Hepatocyte (in vitro differentiated cells): ENCODE results near the gene BSN. TPM values are rescaled to one million over a fixed set of nuclear protein-coding genes. Genes with fewer than 3 reads are reported as not detected.

Experiments
- DNase-seq: peaks from one replicate; pipeline ENCODE4 v3.0.0-alpha.2; 2016; ENCODE audit warnings: low spot score
- H2AFZ ChIP-seq: fragments of 200-600 bp; sonication (generic); 2 replicates; pipeline ENCODE4 v1.6.0; 2016; ENCODE audit warnings: antibody characterized with exemption, mild to moderate bottlenecking
- H3K27ac ChIP-seq: fragments of 200-600 bp; sonication (generic); 2 replicates; pipeline ENCODE4 v1.5.1; 2016; ENCODE audit warnings: mild to moderate bottlenecking
- H3K27me3 ChIP-seq: fragments of 200-600 bp; sonication (generic); 2 replicates; pipeline ENCODE4 v1.6.1; 2016
- H3K36me3 ChIP-seq: fragments of 200-600 bp; sonication (generic); replicated peaks from 2 replicates; pipeline ENCODE4 v1.5.1; 2016; ENCODE audit warnings: low read depth; ENCODE audit not compliant: insufficient read depth
- H3K4me1 ChIP-seq: fragments of 200-600 bp; sonication (generic); 2 replicates; pipeline ENCODE4 v1.5.1; 2016; ENCODE audit warnings: mild to moderate bottlenecking, moderate library complexity; ENCODE audit not compliant: insufficient read depth
- H3K4me2 ChIP-seq: fragments of 200-600 bp; sonication (generic); 2 replicates; pipeline ENCODE4 v1.6.0; 2016
- H3K4me3 ChIP-seq: fragments of 200-600 bp; sonication (generic); 2 replicates; pipeline ENCODE4 v1.5.1; 2016; ENCODE audit warnings: mild to moderate bottlenecking
- H3K79me2 ChIP-seq: fragments of 200-600 bp; sonication (generic); 2 replicates; pipeline ENCODE4 v1.6.0; 2017; ENCODE audit warnings: mild to moderate bottlenecking
- H3K9me2 ChIP-seq: fragments of 200-600 bp; sonication (generic); replicated peaks from 2 replicates; pipeline ENCODE4 v1.6.0; 2017; ENCODE audit warnings: mild to moderate bottlenecking; ENCODE audit not compliant: insufficient read depth
- H3K9me3 ChIP-seq: fragments of 200-600 bp; sonication (generic); 2 replicates; pipeline ENCODE4 v1.5.1; 2016; ENCODE audit warnings: low read depth, mild to moderate bottlenecking
- H4K20me1 ChIP-seq: fragments of 200-600 bp; sonication (generic); 2 replicates; pipeline ENCODE4 v1.6.0; 2016; ENCODE audit warnings: mild to moderate bottlenecking; ENCODE audit not compliant: insufficient read depth, poor library complexity, severe bottlenecking
- EZH2 ChIP-seq: fragments of 200-600 bp; sonication (generic); IDR thresholded peaks from 2 replicates; pipeline ENCODE4 v1.6.1; 2016; ENCODE audit warnings: antibody characterized with exemption, mild to moderate bottlenecking, borderline replicate concordance
- EZH2phosphoT487 ChIP-seq: fragments of 200-600 bp; sonication (generic); IDR thresholded peaks from one replicate; pipeline ENCODE4 v1.6.1; 2018; ENCODE audit warnings: antibody characterized with exemption, mild to moderate bottlenecking, low read depth, moderate library complexity; ENCODE audit not compliant: unreplicated experiment, severe bottlenecking
- WGBS: methylation state at CpG from one replicate; pipeline ENCODE4 v1.1.6; 2016; ENCODE audit warnings: low lambda C conversion rate; ENCODE audit errors: missing lambda C conversion rate; 5-methylcytosine and 5-hydroxymethylcytosine counted together
- polyA plus RNA-seq: library from polyadenylated mRNA; unstranded; fragments of >200 nt; fragmentation: Nextera tagmentation; extraction: Ambion mirVana; gene quantifications from 2 replicates; pipeline ENCODE4 v1.2.1, GENCODE V29; 2016
- total RNA-seq: library from RNA; depleted of rRNA; stranded (reverse); fragments of >200 nt; gene quantifications from 2 replicates; pipeline ENCODE4 v1.2.3, GENCODE V29; 2014
- TF ChIP-seq, protein P1 (sequence below): fragments of 200-600 bp; sonication (generic); IDR thresholded peaks from 2 replicates; pipeline ENCODE4 v1.5.1; 2016; ENCODE audit warnings: antibody characterized with exemption, mild to moderate bottlenecking; ENCODE audit not compliant: poor library complexity

Gene BSN
- total and polyA plus RNA-seq, 2 experiments from 2014 or later, result 0.37 to 0.44 TPM

DNA sequence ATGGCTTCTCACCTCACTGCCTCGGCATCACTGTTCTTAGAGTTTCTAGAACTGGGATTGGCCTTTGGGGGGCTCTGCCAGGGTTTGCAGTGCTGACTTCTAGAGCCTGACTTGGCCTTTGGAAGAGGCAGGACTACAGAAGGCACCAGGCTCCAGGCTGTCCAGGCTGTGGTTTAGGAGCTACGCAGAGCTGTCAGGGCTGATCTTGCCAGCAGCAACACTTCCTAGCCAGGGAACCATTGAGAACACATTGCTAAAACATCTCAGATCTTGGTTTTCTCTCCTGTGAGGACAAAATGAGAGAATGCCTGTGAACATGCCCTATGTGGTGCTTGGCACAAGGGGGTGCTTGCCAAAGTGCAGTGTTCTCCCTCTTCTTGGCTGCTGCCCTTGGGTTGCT is 85.3 kb downstream of the BSN start:
- DNase-seq, result no peak
- WGBS, result 79% methylated on average over 2 of the region's 2 CpGs

DNA sequence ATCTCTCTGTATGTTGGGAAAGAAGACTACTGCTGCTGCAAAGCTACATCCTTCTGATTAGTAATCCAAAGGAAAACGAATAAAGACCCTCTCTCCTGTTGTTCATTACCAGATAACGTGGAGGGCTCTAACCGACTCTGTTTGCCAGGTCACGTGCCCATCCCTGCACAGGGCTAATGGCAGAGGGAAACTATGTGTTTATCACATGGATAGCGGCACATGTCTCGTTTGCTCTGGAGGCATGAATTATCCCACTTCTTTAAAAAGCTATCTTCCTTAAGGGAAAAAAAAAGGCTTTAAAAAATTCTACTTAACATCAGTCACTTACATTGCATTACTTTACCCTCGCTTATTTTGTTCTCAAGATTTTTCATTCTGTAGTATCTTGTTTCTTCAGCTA is 87.0 kb downstream of the BSN start:
- H2AFZ ChIP-seq, result no peak overlapping the region
- no peaks in the 10 kb centered on the region for H3K4me1 ChIP-seq
- 76% methylated on average over 7 of the region's 7 CpGs for WGBS
- no peak for DNase-seq
- H4K20me1 ChIP-seq, result no peaks in the 10 kb centered on the region
- no peaks in the 10 kb centered on the region for H3K9me3 ChIP-seq
- H3K27me3 ChIP-seq, result no peaks in the 10 kb centered on the region
- H3K9me2 ChIP-seq, result no peaks in the 10 kb centered on the region
- H3K4me2 ChIP-seq, result no peak overlapping the region
- no peaks in the 10 kb centered on the region for H3K79me2 ChIP-seq
- H3K27ac ChIP-seq, result no peak overlapping the region
- no peaks in the 10 kb centered on the region for H3K36me3 ChIP-seq
- H3K4me3 ChIP-seq, result no peak overlapping the region
- TF ChIP-seq, protein P1, sequence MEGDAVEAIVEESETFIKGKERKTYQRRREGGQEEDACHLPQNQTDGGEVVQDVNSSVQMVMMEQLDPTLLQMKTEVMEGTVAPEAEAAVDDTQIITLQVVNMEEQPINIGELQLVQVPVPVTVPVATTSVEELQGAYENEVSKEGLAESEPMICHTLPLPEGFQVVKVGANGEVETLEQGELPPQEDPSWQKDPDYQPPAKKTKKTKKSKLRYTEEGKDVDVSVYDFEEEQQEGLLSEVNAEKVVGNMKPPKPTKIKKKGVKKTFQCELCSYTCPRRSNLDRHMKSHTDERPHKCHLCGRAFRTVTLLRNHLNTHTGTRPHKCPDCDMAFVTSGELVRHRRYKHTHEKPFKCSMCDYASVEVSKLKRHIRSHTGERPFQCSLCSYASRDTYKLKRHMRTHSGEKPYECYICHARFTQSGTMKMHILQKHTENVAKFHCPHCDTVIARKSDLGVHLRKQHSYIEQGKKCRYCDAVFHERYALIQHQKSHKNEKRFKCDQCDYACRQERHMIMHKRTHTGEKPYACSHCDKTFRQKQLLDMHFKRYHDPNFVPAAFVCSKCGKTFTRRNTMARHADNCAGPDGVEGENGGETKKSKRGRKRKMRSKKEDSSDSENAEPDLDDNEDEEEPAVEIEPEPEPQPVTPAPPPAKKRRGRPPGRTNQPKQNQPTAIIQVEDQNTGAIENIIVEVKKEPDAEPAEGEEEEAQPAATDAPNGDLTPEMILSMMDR, result no peak

More for the DNA sequence above, 85.3 kb downstream of the BSN start:
- Histone ChIP-seq H4K20me1 (no peaks in the 10 kb centered on the region), H2AFZ (no peak overlapping the region), H3K27ac (no peak overlapping the region), H3K9me3 (no peaks in the 10 kb centered on the region), H3K36me3 (no peaks in the 10 kb centered on the region), H3K27me3 (no peaks in the 10 kb centered on the region), H3K79me2 (no peaks in the 10 kb centered on the region), H3K9me2 (no peaks in the 10 kb centered on the region), H3K4me2 (no peak overlapping the region), H3K4me1 (no peaks in the 10 kb centered on the region), H3K4me3 (no peak overlapping the region)
- TF ChIP-seq EZH2 (no peak), EZH2phosphoT487 (no peak)
- TF ChIP-seq, protein P1, result no peak

DNA sequence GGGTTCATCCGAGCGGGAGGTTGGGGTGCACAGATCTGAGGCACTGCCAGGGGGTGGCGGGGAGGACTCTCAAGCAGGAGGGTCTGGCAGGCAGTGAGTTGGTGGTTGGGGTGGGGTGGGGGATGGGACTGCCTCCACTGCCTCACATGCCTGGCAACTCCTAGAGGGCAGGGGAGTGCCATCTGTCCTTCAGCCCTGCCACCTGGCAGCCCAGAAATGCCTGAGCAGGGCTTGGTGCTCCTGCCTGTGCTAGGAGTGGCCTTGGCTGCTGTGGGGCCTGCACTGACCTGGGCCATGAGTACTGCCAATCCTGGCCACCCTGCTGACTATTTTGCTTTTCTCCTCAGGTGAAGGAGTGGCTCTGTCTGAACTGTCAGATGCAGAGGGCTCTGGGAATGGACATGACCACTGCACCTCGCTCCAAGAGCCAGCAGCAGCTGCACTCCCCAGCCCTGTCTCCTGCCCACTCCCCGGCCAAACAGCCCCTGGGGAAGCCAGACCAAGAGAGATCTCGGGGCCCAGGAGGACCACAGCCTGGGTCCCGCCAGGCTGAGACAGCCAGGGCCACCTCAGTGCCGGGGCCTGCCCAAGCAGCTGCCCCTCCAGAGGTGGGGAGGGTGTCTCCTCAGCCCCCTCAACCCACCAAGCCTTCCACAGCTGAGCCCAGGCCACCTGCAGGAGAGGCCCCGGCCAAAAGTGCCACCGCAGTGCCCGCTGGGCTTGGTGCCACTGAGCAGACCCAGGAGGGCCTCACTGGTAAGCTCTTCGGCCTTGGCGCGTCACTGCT is 87.8 kb downstream of the BSN start:
- no peaks in the 10 kb centered on the region for H3K27me3 ChIP-seq
- no peaks in the 10 kb centered on the region for H4K20me1 ChIP-seq
- H3K9me3 ChIP-seq, result no peaks in the 10 kb centered on the region
- TF ChIP-seq EZH2 (no peak), EZH2phosphoT487 (no peak)
- TF ChIP-seq, protein P1, result no peak
- DNase-seq, result no peak
- no peak overlapping the region for H2AFZ ChIP-seq
- H3K4me3 ChIP-seq, result no peak overlapping the region
- H3K27ac ChIP-seq, result no peak overlapping the region
- H3K4me1 ChIP-seq, result no peaks in the 10 kb centered on the region
- 96% methylated on average over 14 of the region's 14 CpGs for WGBS
- H3K4me2 ChIP-seq, result no peak overlapping the region
- no peaks in the 10 kb centered on the region for H3K36me3 ChIP-seq
- H3K79me2 ChIP-seq, result no peaks in the 10 kb centered on the region
- H3K9me2 ChIP-seq, result no peaks in the 10 kb centered on the region
